GM06990 (cell line): ENCODE data around the gene HOXB6.

Experiments used
- DNase-seq: peaks from one replicate; pipeline ENCODE4 v3.0.0-alpha.2; 2011; ENCODE audit not compliant: insufficient read length; ENCODE audit errors: extremely low read depth
- H3K27me3 ChIP-seq: replicated peaks from 2 replicates; pipeline ENCODE4 v1.6.0; 2011; ENCODE audit warnings: low read length; ENCODE audit not compliant: control insufficient read depth, insufficient read depth
- H3K36me3 ChIP-seq: 2 replicates; pipeline ENCODE4 v1.5.1; 2011; ENCODE audit warnings: low read length; ENCODE audit not compliant: control insufficient read depth, insufficient read depth
- H3K4me3 ChIP-seq: replicated peaks from 2 replicates; pipeline ENCODE4 v1.5.1; 2011; ENCODE audit warnings: low read depth, mild to moderate bottlenecking, control low read depth, low read length
- TF ChIP-seq, protein P1 (sequence below): IDR thresholded peaks from 2 replicates; pipeline ENCODE4 v1.5.1; 2011; ENCODE audit warnings: low read length, control low read depth, mild to moderate bottlenecking, inconsistent platforms; ENCODE audit not compliant: insufficient read depth, poor library complexity, severe bottlenecking

The HOXB6 gene

DNA sequence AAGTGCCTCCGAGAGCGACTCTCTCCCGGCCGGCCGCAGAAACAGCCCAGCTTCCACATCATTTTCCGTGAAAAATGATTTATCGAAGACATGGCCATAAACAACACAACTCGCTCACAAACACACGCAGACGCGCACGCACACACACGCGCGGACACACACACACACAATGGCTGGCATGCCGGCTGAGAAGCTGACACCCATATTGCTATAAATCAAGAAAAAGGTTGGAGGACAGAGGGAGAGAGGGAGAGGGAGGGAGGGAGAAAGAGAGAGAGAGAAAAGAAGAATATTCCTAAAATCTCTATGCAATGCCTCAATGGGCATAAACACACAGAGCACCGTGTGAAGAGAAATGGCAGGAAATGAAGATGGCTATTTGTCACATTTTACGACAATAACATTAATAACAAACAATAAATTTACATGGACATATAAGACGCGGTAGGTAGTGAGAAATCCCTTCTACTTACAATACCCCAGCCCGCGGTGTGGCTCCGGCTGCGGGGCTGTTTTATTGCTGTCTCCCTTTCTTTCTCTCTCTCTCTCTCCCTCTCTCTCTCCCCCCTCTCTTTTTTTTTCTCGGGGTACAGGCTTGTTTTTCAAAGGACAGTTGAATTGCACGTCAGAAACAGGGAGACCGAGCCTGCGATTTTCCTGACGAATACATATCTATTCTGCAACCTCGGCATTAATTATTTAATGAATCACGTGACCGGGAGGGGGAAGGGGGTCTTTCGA lies 36.1 kb downstream of the HOXB6 start:
- Histone ChIP-seq H3K4me3 (no peak overlapping the region), H3K27me3 (no peaks in the 10 kb centered on the region), H3K36me3 (no peaks in the 10 kb centered on the region)
- TF ChIP-seq, protein P1, sequence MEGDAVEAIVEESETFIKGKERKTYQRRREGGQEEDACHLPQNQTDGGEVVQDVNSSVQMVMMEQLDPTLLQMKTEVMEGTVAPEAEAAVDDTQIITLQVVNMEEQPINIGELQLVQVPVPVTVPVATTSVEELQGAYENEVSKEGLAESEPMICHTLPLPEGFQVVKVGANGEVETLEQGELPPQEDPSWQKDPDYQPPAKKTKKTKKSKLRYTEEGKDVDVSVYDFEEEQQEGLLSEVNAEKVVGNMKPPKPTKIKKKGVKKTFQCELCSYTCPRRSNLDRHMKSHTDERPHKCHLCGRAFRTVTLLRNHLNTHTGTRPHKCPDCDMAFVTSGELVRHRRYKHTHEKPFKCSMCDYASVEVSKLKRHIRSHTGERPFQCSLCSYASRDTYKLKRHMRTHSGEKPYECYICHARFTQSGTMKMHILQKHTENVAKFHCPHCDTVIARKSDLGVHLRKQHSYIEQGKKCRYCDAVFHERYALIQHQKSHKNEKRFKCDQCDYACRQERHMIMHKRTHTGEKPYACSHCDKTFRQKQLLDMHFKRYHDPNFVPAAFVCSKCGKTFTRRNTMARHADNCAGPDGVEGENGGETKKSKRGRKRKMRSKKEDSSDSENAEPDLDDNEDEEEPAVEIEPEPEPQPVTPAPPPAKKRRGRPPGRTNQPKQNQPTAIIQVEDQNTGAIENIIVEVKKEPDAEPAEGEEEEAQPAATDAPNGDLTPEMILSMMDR = no peak
- DNase-seq = no peak

DNA sequence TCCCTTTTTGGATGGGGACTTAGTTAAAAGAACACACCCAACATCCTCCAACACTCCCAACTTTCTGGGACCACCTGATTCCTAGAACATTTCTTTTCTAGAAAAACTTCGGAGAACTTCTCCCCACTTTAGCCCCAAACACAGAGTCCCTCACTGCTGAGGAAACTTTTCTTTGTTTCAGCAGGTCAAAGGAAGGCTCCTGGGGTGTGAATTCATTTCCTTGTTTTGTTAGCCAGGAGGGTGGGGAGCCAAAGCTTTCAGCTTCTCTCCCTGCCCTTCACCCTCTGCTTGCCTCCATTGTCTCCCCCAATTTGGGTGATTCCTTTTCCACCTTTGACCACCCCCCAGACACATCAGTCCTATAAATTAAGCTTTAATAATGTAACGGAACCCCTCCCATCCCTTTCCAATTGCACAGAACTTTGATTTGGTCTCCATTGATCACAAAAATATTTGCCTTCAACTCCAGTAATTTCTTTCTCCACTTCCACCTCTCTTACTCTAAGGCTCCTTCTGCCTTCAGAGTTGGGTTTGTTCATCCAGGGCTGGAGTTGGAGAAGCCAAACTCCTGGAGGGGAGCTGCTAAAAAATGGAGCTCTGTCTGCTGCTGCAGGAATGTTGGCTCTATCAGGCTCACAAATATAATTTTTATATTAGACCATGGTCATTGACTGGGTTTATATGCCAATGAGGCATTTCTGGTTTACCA lies 37.0 kb downstream of the HOXB6 start:
- Histone ChIP-seq H3K36me3 (no peaks in the 10 kb centered on the region), H3K4me3 (no peak overlapping the region), H3K27me3 (no peaks in the 10 kb centered on the region)
- TF ChIP-seq, protein P1 = no peak
- no peak for DNase-seq

DNA sequence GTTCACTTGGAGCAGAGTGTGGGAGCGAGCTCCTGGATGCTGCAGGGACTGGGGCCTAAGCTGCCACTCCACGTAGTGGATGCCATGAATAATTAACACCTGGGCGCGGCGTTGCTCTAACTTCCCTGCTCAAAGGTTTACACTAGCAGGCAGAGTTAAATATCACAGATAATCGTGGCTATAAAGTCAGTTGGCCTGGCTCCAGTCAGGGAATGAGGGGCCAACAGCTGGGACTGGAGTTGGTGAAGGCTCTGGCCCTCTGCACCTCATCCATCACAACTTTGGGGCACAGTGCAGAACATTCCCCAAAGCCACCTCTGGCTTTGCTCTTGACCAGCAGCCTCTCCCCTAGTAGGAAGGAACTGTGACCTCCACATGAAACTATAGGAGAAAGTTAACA lies 37.6 kb downstream of the HOXB6 start:
- no peak for DNase-seq
- no peaks in the 10 kb centered on the region for H3K27me3 ChIP-seq
- no peak overlapping the region for H3K4me3 ChIP-seq
- H3K36me3 ChIP-seq = no peaks in the 10 kb centered on the region
- TF ChIP-seq, protein P1 = no peak

DNA sequence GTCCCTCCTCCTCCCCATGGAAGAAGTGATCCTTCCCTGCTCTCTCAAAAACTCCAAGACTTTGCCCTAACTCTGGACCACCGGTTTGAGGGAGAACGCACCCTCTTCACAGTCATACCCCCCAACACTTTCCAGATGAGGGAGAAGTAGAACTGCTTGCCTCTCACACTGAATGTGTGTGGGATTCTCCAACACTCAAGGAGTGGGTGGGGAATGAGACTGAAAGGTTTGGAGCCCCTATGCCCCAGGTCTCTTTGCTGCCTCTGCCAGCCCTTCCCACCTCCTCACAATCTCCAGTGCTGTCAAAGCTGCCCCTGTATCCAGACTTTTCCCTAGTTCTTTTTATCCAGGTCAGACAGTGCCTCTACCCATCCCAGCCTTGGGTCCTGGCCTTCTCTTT lies 38.1 kb downstream of the HOXB6 start:
- Histone ChIP-seq H3K36me3 (no peaks in the 10 kb centered on the region), H3K27me3 (no peaks in the 10 kb centered on the region), H3K4me3 (no peak overlapping the region)
- TF ChIP-seq, protein P1 = no peak
- no peak for DNase-seq

DNA sequence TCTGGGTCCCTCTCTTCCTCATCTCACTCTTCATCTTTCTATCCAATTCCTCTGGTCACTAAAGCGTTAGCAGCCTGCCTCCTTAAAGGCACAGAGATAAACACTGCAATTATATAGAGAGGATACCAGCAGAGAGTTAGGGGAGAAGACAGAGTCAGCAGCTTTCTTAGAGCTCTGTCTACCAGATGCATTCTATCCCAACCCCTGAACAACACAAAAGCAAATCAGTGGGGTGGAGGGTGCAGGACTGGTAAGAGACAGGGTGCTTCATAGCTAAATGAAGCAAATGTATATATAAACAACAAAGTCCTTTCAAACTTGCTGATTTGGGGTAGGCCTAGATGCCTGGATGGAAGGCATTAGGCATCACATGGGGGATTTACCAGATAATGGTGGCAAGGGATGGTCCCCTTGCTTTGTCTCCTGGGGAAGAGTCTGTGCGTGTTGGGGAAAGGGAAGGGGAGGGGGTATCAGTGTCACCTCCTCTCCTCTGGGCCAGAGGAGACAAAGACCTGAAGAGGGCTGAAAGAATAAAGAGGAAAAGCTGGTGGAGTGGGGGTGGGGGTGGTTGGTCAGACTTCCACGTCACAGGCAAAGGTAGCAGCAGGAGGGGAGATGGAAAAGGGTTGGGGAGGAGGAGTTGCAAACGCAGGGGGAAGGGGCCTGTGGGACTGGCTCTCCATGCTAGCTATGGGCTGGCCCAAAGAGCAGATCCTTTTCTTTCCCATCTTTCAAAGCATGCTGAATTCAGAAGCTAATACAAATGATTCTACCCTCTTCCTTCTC lies 38.7 kb downstream of the HOXB6 start:
- DNase-seq = no peak
- Histone ChIP-seq H3K36me3 (no peaks in the 10 kb centered on the region), H3K4me3 (no peak overlapping the region), H3K27me3 (no peaks in the 10 kb centered on the region)
- TF ChIP-seq, protein P1 = no peak
